Loucy (cell line): ENCODE data around the gene CD27.

Experiments used
- H2AFZ ChIP-seq: fragments of 200-600 bp; sonication (generic); 2 replicates; pipeline ENCODE4 v1.6.0; 2016; ENCODE audit warnings: antibody characterized with exemption, mild to moderate bottlenecking, low read length, moderate library complexity
- H3F3A ChIP-seq: fragments of 200-600 bp; 2 replicates; pipeline ENCODE4 v1.6.0; 2016; ENCODE audit warnings: antibody characterized with exemption, low read depth, mild to moderate bottlenecking
- H3K27me3 ChIP-seq: fragments of 200-600 bp; sonication (generic); 2 replicates; pipeline ENCODE4 v1.6.1; 2014; ENCODE audit warnings: low read length, mild to moderate bottlenecking; ENCODE audit not compliant: insufficient read depth, poor library complexity, severe bottlenecking
- H3K36me3 ChIP-seq: fragments of 200-600 bp; sonication (generic); 2 replicates; pipeline ENCODE4 v1.6.1; 2016; ENCODE audit warnings: low read length; ENCODE audit not compliant: insufficient read depth
- H3K4me1 ChIP-seq: fragments of 200-600 bp; sonication (generic); 2 replicates; pipeline ENCODE4 v1.5.1; 2014; ENCODE audit warnings: low read length, mild to moderate bottlenecking; ENCODE audit not compliant: insufficient read depth, poor library complexity, severe bottlenecking
- H3K4me2 ChIP-seq: fragments of 200-600 bp; sonication (generic); 2 replicates; pipeline ENCODE4 v1.6.0; 2014; ENCODE audit warnings: antibody characterized with exemption, low read length, low read depth, mild to moderate bottlenecking; ENCODE audit not compliant: poor library complexity, severe bottlenecking
- H3K4me3 ChIP-seq: fragments of 200-600 bp; sonication (generic); 2 replicates; pipeline ENCODE4 v1.5.1; 2014; ENCODE audit warnings: low read length, mild to moderate bottlenecking, mixed read lengths; ENCODE audit not compliant: poor library complexity, severe bottlenecking
- H3K79me2 ChIP-seq: fragments of 200-600 bp; sonication (generic); 2 replicates; pipeline ENCODE4 v1.6.1; 2014; ENCODE audit warnings: low read length; ENCODE audit not compliant: insufficient read depth
- H3K9ac ChIP-seq: fragments of 200-600 bp; sonication (generic); 2 replicates; pipeline ENCODE4 v1.6.0; 2014; ENCODE audit warnings: mild to moderate bottlenecking, low read depth, low read length, moderate library complexity; ENCODE audit not compliant: poor library complexity, severe bottlenecking
- H3K9me2 ChIP-seq: fragments of 200-600 bp; sonication (generic); replicated peaks from 2 replicates; pipeline ENCODE4 v1.6.1; 2016; ENCODE audit warnings: low read depth, low read length, mixed read lengths
- H3K9me3 ChIP-seq: fragments of 200-600 bp; sonication (generic); 2 replicates; pipeline ENCODE4 v1.6.1; 2014; ENCODE audit warnings: mild to moderate bottlenecking, antibody characterized with exemption, low read length, low read depth; ENCODE audit not compliant: insufficient read depth
- H4K20me1 ChIP-seq: fragments of 200-600 bp; sonication (generic); 2 replicates; pipeline ENCODE4 v1.6.0; 2014; ENCODE audit warnings: antibody characterized with exemption, low read length, mild to moderate bottlenecking; ENCODE audit not compliant: insufficient read depth, poor library complexity, severe bottlenecking
- EZH2phosphoT487 ChIP-seq: fragments of 200-600 bp; IDR thresholded peaks from 2 replicates; pipeline ENCODE4 v1.6.1; 2018; ENCODE audit warnings: antibody characterized with exemption, mild to moderate bottlenecking, moderate library complexity, borderline replicate concordance
- TF ChIP-seq, protein P1 (sequence below): fragments of 200-600 bp; sonication (generic); conservative IDR thresholded peaks from 2 replicates; pipeline ENCODE4 v1.5.1; 2014; ENCODE audit warnings: mild to moderate bottlenecking, antibody characterized with exemption, low read length

The CD27 gene

DNA sequence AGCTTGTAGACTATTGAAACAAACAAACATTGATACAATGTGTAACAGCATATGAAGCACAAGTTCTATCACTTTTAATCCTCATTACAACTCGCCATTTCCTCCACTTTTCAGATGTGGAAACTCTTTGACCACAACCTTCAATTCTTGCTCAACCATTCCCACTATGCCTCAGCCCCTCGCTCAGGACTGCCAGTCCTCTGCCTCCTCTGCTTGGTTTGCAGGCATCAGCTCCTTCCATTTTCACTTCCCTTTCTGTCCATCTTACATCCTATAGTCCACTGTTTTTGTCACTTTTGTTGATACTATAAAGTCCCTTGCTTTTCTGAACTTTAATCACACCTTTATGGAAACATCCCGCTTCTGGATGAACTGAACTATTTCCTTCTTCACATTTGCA lies 28.2 kb upstream of the CD27 start:
- Histone ChIP-seq H3K9ac (no peak overlapping the region), H3K9me3 (no peaks in the 10 kb centered on the region), H3K4me2 (no peak overlapping the region), H3F3A (no peaks in the 10 kb centered on the region), H3K4me3 (no peak overlapping the region), H2AFZ (no peak overlapping the region), H3K9me2 (no peaks in the 10 kb centered on the region), H3K27me3 (no peaks in the 10 kb centered on the region), H3K79me2 (no peaks in the 10 kb centered on the region), H3K36me3 (no peaks in the 10 kb centered on the region), H3K4me1 (peaks cover 12% of the 10 kb centered on the region), H4K20me1 (no peaks in the 10 kb centered on the region)
- TF ChIP-seq, protein P1, sequence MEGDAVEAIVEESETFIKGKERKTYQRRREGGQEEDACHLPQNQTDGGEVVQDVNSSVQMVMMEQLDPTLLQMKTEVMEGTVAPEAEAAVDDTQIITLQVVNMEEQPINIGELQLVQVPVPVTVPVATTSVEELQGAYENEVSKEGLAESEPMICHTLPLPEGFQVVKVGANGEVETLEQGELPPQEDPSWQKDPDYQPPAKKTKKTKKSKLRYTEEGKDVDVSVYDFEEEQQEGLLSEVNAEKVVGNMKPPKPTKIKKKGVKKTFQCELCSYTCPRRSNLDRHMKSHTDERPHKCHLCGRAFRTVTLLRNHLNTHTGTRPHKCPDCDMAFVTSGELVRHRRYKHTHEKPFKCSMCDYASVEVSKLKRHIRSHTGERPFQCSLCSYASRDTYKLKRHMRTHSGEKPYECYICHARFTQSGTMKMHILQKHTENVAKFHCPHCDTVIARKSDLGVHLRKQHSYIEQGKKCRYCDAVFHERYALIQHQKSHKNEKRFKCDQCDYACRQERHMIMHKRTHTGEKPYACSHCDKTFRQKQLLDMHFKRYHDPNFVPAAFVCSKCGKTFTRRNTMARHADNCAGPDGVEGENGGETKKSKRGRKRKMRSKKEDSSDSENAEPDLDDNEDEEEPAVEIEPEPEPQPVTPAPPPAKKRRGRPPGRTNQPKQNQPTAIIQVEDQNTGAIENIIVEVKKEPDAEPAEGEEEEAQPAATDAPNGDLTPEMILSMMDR = no peak
- TF ChIP-seq EZH2phosphoT487 = no peak

DNA sequence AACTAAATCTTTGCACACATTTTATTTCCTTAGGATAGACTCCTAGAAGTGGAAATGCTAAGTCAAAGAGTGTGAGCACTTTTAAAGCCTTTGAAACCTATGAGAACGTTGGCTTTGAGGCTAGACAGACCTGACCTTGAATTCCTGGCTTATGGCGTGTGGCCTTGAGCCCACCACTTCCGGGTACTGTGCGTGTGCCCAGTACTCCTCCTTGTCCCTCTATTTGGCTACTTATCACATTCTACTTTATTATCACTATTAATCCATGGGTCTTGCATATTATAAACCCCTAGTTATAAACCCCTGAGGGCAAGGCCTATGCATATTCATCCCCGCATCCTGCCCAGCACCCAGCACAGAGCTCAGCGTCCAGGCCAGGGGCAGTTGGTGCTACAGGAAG lies 26.0 kb upstream of the CD27 start:
- Histone ChIP-seq H3K4me3 (no peak overlapping the region), H3K27me3 (no peaks in the 10 kb centered on the region), H3K9me2 (no peaks in the 10 kb centered on the region), H3K4me1 (peaks cover 14% of the 10 kb centered on the region), H2AFZ (no peak overlapping the region), H3K9me3 (no peaks in the 10 kb centered on the region), H3K36me3 (no peaks in the 10 kb centered on the region), H4K20me1 (no peaks in the 10 kb centered on the region), H3K4me2 (no peak overlapping the region), H3K79me2 (no peaks in the 10 kb centered on the region), H3F3A (no peaks in the 10 kb centered on the region), H3K9ac (no peak overlapping the region)
- TF ChIP-seq, protein P1 = no peak
- TF ChIP-seq EZH2phosphoT487 = no peak

DNA sequence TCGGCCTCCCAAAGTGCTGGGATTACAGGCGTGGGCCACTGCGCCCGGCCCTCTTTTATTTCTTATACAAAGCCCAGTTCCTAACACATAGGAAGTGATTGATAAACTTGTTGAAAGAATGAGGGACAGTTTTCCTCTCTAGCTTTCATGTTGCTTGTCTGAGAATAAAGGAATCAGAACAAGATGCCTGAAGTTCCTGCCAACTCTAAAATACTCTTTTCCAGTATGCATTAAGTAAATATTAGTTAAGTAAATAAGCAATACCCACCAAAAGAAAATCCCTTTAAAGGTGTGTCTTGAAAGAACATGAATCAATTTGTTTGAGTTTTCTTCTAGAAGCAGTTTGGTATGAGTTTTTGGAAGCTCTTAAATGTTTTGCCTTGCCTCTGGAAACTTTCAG lies 24.4 kb upstream of the CD27 start:
- Histone ChIP-seq H3K9ac (no peak overlapping the region), H3F3A (no peaks in the 10 kb centered on the region), H2AFZ (no peak overlapping the region), H3K9me3 (no peaks in the 10 kb centered on the region), H3K79me2 (no peaks in the 10 kb centered on the region), H3K4me2 (no peak overlapping the region), H3K4me1 (peaks cover 10% of the 10 kb centered on the region), H3K4me3 (no peak overlapping the region), H3K36me3 (no peaks in the 10 kb centered on the region), H3K27me3 (no peaks in the 10 kb centered on the region), H3K9me2 (no peaks in the 10 kb centered on the region), H4K20me1 (no peaks in the 10 kb centered on the region)
- TF ChIP-seq, protein P1 = no peak
- no peak for TF ChIP-seq EZH2phosphoT487
